Stimulated activated CD8-positive, alpha-beta memory T cell treated with anti-CD3 and anti-CD28 coated beads, Interleukin-7, amount 100 ng/mL, for 1 hour (primary cell): Measurements from ENCODE around the gene CEL.

ENCODE experiments used
- DNase-seq, 2 donors: peaks; one replicate each; pipeline ENCODE4 v3.0.0-alpha.2; 2020; ENCODE audit warnings: low read depth in 2 of 2

Gene CEL

GRCh38 chr9:133103987-133104505, 42.3 kb downstream of the CEL start:
- no peak for DNase-seq

- no peak for DNase-seq
Observed at GRCh38 chr9:133104718-133105460, 43.1 kb downstream of the CEL start.

GRCh38 chr9:133105461-133105770, 43.6 kb downstream of the CEL start:
- no peak for DNase-seq

- DNase-seq: no peak
Observed at GRCh38 chr9:133106511-133107244, 44.9 kb downstream of the CEL start.

- DNase-seq: no peak
Observed at GRCh38 chr9:133107245-133107722, 45.5 kb downstream of the CEL start.

GRCh38 chr9:133107961-133108793, 46.4 kb downstream of the CEL start:
- no peak for DNase-seq

- DNase-seq: no peak
Observed at GRCh38 chr9:133108794-133109641, 47.2 kb downstream of the CEL start.

- no peak for DNase-seq
Observed at GRCh38 chr9:133109931-133110650, 48.3 kb downstream of the CEL start.

GRCh38 chr9:133111808-133112662, 50.3 kb downstream of the CEL start:
- DNase-seq: no peak

GRCh38 chr9:133112663-133113026, 50.9 kb downstream of the CEL start:
- DNase-seq: no peak

GRCh38 chr9:133113163-133113948, 51.6 kb downstream of the CEL start:
- DNase-seq: no peak

GRCh38 chr9:133113949-133114885, 52.4 kb downstream of the CEL start:
- no peak for DNase-seq

- no peak for DNase-seq
Observed at GRCh38 chr9:133114886-133115603, 53.3 kb downstream of the CEL start.

- DNase-seq: no peak
Observed at GRCh38 chr9:133115604-133116345, 54.0 kb downstream of the CEL start.

- no peak for DNase-seq
Observed at GRCh38 chr9:133116346-133117231, 54.8 kb downstream of the CEL start.
